Stimulated activated CD8-positive, alpha-beta memory T cell treated with anti-CD3 and anti-CD28 coated beads, Interleukin-7, amount 100 ng/mL, for 48 hours (primary cell): ENCODE data around the gene ERC1.
"Not testable (repeated sequence)": the region's sequence is repeated elsewhere in the genome, so short reads cannot be mapped to it uniquely, and the experiment has no call there.

ENCODE experiments used
- DNase-seq, 2 donors: peaks; one replicate each; pipeline ENCODE4 v3.0.0-alpha.2; 2020; ENCODE audit warnings: low read depth in 1 of 2; ENCODE audit errors: extremely low read depth in 1 of 2

The ERC1 gene

DNA sequence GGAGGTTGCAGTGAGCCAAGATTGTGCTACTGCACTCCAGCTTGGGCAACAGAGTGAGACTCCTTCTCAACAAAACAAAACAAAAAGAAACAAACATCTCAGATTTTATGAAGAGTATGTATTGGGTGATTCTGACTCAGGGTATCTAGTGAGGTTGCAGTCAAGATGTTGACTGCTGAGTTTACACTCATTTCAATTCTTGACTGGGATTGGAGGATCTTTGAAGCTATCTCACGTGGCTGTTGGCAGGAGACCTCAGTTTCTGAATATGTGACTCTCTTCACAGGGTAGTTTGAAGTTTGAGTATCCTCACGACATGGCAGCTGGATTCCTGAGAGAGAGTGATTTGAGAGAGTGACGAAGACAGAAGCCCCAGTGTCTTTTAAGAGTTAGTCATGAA is 29.4 kb downstream of the ERC1 start:
- DNase-seq: no peak

DNA sequence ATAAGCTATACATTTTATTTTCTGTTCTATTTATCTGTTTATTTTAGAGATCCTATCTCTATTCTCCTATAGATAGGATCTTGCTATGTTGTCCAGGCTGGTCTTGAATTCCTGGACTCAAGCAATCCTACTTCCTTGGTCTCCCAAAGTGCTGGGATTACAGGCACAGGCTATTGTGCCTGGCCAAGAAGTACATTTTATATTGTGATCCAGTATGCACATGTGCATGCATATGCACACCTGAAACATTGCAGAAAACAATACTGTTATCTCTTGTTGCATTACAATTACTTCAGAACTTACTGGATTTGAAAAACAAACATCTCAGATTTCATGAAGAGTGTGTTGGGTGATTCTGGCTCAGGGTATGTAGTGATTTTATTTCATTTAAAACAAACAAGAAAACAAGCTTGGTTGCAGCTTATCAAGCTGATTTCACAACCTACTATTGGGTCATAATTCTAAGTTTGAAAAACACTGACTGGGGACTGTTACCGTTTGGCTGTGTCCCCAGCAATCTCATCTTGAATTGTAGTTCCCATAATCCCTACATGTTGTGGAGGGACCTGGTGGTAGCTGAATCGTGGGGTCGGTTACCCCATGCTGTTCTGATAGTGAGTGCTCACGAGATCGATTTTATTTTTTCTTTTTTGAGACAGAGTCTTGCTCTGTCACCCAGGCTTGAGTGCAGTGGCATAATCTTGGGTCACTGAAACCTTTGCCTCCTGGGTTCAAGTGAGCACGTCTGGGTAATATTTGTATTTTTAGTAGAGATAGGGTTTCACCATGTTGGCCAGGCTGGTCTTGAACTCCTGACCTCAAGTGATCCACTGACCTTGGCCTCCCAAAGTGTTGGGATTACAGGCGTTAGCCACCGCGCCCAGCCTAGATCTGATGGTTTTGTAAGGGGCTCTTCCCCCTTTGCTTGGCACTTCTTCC is 31.3 kb downstream of the ERC1 start:
- DNase-seq: no peak

DNA sequence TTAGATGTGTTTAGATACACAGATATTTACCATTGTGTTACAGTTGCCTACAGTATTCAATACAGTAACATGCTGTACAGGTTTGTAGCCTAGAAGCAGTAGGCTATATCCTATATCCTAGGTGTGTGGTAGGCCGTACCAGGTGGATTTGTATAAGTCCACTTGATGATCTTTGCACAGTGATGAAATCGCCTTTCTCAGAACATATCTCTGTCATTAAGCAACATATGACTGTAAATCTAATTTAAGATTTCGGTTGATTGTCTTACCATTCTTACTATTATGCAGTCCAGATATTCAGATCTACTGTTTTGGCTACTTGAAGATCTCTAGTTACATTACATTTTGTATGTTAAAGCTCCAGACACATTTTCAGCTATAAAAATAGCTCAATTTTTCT is 39.8 kb downstream of the ERC1 start:
- DNase-seq: no peak

DNA sequence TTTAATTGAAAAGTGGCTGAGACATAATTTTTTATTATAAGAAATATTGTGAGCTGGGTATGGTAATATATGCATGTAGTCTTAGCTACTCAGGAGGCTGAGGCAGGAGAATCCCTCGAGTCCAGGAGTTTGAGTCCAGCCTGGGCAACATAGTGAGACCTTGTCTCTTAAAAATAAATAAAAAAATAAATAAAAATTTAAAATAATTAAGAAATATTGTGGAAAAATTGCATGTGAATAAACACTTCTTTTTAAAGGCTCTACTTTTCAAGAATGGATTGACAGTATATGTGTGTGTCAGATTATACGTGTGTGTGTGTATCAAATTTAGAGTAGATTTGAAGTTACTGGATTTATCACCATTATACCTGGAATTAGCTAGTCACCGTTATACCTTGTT is 43.2 kb downstream of the ERC1 start:
- no peak for DNase-seq

DNA sequence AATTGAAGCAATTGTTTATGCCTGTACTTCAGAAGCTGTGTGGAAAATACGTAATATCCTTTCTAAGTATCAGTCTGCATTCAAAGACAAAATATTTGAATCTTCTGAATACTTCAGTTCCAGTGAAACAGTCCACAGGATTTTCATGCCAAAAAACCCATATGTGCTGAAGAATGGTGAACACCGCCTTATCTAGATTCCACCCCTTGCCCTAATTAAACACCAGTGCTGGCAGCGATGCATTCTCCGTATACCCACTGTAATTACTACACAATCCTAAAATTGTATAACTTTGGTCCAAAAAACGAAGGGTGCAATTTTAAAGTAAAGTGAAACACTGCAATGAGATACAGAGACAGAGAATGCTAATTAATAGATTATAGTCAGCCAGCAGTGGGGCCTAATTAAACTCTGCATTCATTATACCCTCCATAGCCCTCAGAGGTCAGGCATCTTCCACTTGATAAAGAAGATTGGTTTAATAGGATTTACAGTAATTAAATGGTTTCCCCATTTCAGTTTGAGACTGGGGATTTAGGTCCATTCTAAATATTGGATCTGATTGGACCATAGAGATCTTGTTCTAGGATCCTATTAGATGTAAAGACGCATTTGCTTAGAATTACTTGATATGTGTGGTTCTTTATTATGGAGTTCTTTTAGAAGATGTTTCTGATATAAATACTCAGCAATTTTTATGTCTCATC is 43.9 kb downstream of the ERC1 start:
- DNase-seq: no peak

DNA sequence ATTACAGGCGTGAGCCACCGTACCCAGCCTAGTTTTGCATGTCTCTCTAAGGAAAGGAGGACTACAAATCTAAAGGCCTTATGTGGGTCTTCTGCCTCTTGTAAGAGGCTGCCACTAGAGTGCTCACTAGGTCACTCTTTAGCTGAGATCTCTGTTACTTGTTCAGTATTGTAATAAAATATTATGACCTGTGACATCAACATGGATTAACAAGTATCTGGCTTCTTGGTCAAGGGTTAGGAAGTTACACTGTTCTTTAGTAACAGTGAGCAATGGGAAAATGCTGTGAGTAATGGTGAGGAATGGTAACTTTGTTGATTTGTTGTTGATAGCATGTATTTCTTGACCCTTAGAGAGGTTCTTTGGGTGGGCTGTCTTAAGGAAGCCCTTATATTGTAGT is 50.5 kb downstream of the ERC1 start:
- no peak for DNase-seq

DNA sequence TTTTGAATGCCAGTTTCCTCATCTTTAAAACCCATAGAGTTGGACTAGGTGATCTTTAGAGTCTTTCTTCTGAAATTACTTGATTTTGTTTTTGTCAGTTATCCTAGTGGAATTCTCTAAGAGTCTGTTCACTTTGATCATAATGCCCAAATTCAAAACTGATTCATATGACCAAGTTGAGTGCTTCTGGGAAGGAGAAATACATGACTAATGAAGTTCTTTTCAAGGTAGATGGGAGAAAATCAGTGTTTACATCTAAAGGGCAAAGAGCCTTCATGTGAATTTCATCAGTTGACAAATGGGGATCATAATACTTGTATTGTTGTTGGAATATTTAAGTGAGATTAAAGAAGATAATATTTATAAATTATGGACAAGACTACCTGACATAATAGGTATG is 53.2 kb downstream of the ERC1 start:
- no peak for DNase-seq

DNA sequence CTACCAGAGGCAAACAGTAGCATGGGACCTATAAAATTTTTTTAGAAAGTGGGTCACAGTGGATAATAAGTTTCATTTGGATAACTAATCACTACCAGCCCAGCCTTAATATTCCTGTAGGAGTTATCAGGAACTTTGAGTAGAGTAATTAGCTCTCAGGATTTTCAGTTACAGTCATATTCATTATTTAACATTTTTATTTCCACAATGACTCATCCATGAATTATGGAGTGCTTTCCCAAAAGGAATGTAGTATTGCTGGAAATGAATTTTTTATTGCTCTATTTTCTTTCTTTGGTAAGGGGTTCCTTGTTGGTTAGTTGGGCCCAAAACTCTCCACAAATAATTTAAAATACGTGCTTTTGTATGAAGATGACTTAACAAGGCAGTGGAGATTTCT is 53.7 kb downstream of the ERC1 start:
- no peak for DNase-seq

DNA sequence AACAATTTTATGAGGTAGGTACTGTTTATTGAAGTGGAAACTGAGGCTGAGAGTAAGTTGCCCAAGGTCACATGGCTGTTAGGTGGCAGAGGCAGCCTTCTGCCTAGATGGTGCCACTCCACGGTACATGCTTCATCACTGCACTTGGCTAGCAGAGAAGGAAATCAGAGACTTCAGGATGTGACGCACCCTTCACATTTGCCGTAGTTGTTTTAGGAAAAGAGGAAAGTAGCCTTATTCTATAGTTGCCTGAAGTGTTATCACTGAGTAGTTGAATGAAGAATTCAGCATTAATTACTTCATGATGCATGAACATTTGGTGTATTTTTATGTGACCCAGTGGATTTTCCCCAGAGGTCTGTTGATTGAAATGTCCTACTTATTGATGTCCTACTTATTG is 55.7 kb downstream of the ERC1 start:
- DNase-seq: no peak

DNA sequence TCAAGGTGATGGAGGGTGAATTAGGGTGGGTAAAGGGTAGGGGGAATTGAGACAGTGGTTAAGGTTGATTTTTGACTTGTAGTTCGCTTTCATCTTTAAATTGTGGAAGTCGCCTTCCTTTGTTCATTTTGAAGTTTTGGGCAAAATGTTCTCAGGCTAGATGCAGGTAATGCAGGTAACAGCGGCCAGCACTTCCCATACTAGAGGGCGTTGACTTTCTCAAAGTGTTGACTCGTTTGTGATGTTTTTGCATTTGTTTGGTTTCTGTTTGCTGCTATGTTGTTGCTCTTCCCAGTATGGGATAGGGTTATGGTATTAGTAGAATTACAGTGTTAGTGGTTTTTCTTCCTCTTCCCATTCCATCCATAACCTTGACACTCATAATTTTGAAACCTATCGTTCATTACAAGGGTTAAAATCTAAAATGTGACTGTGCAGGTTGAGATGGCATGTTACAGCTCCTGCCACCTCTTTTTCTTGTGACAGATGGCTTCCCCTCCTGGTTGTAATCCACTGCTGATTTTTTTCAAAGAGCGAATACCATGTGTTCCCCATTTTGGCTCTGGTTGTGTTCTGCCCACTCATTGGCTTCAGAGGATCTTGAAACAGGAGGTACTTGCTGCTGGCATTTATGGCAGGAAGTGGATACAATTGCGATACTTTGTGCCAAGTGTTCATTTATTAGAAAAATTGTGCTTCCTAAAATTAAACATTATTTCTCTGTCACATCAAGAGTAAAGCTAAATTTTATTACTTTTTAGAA is 57.1 kb downstream of the ERC1 start:
- no peak for DNase-seq

DNA sequence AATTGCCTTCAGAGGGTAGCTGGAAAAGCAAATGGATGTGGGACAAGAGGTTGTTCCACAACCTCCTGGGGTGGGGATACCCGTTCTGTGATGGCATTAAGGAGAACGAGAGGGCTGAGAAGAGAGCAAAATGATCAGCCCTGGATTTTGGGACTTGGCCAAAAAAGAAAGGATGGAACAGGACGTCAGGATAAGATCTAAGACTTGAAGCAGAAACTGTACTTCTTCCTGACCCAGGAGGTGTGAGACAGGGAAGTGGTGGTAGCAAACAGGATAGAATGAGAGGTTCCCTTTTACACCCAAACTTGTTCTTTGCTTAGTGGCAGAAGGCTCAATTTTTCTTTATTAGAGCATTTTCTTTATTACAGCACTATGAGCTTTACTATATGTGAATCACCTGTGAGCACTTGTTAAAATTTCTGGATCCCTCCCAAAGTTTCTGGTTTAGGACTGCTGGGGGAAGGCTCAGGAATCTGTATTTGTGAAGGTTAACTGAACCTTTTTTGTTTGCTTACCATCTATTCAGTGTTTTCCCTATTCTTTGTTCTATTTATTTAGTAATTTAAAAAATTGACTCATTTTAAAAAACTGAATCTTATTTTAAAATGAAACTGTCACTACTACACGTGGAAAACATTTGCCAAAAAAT is 59.2 kb downstream of the ERC1 start:
- no peak for DNase-seq

DNA sequence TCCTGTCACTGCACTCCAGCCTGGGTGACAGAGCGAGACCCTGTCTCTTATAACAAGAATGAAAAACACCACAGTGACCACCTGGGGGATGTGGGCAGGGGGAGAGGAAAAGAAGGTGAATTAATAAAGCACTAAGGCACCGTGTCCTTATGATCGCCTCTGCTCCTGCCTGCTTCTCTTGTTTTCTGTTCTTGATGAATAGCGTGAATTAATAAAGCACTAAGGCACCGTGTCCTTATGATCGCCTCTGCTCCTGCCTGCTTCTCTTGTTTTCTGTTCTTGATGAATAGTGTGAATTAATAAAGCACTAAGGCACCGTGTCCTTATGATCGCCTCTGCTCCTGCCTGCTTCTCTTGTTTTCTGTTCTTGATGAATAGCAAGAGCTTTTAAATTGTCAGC is 60.6 kb downstream of the ERC1 start:
- DNase-seq: not testable (repeated sequence)

DNA sequence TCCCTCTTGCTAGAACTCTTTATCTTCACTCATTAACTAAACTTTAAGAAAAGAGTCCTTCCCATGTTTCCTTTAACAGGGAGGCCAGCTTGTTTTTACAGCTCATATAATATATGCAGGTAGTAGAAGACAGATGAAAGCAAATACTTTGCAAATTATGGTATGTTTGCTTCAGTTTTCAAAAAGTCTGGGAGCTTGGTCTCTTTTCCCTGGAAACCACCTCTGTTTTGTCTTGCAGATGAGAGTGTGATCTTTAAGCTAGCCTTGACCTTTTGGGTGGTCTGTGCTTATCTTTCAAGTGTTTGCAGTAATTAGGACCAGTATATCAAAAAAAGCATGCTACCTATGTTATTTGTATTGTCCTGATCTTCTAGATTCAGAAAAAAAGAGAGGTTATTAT is 62.7 kb downstream of the ERC1 start:
- no peak for DNase-seq

DNA sequence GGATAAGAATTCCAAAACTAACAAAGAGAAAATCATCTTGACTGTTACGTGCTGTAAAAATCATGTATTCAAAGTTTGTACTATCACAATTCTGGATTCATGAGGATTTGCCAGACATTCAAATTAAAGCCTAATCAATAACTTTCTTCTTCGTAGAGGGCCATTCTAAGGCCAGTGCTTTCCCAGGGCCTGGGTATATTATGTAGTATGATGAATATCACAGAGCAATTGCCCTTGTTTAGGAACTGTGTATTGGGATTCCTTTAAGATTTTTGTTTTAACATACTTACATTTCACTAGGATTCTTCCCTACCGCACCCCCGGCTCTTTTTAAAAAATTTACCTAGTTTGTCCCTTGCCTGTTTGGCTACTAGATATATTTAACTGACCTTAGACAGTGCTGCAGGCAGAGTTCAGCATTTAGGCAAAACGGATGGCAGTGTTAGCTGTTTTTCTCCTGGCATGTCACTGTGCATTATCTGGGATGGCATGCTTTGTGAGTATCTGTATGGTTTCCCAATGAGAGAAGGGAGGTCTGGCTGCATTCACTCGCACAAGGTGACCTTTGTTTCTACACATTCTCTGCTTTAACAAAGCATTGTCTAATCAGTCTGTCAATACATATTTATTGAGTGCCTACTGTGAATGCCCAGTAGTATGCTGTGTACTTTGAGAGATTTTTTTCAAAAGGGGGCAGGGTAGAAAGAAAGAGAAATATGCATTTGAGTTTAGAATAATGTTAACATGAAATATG is 63.3 kb downstream of the ERC1 start:
- no peak for DNase-seq

DNA sequence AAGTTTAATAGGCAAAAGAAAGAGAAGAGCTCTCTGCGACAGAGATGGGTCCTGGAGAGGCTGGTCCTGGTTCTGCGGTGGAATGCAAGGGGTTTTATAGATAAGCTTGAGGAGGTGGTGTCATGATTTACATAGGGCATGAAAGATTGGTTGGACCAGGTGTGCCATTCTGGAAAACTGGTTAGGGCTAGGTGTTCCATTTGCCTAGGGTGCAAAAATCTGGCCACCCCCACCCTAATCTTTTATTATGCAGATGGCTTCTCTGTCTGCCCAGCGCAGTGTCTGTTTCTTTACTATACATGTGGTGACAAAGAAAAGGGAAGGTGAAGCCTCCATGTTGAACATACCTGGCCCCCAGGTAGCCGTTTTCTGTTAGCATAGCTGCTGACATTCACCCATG is 65.4 kb downstream of the ERC1 start:
- no peak for DNase-seq

DNA sequence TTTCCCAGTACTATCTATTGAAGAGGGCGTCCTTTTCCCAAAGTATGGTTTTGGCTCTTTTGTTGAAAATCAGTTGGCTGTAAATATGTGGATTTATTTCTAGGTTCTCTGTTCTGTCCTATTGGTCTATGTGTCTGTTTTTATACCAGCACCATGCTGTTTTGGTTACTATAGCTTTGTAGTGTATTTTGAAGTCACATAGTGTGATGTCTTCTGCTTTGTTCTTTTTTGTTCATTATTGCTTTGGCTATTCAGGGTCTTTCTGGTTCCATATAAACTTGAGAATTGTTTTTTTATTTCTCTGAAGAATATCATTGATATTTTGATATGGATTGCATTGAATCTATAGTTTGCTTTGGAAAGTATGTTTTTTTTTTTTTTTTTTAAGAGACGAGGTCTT is 67.4 kb downstream of the ERC1 start:
- DNase-seq: no peak

DNA sequence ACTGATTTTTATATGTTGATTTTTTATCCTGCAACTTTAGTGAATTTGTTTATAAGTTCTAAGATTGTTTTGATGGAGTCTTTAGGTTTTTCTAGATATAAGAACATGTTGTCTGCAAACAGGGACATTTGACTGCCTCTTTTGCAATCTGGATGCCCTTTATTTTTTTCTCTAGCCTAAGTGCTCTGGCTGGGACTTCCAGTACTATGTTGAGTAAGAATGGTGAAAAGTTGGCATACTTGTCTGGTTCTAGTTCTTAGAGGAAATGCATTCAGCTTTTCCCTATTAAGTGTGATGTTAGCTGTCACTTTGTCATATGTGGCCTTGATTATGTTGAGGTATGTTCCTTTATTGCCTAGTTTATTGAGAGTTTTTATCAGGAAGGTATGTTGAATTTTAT is 68.1 kb downstream of the ERC1 start:
- DNase-seq: no peak

DNA sequence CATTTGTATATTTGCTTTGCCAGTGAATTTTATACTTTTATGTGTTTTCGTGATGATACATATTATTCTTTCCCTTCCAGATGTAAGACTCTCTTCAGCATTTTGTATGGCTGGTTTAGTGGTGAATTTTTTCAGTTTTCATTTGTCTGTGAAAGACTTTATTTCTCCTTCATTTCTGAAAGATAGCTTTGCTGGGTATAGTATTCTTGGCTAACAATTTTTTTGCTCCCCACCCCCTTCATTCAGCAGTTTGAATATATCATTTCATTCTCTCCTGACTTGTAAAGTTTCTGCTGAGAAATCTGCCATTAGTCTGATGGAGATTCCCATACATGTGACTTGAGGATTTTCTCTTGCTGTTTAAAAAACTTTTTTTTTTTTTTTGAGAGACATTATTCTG is 72.8 kb downstream of the ERC1 start:
- DNase-seq: no peak

DNA sequence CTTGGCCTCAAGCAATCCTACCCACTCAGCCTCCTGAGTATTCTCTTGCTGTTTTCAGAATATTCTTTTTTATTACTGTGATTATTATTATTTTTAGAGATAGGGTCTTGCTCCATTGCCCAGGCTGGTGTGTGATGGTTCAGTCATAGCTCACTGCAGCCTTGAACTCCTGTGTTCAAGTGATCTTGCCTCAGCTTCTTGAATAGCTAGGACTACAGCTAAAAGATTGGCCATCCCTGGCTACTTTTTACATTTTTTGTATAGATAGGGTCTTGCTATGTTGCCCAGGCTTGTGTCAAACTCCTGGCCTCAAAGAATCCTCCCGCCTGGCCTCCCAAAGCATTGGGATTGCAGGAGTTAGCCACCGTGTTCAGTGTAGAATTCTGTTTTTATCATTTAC is 73.3 kb downstream of the ERC1 start:
- no peak for DNase-seq

DNA sequence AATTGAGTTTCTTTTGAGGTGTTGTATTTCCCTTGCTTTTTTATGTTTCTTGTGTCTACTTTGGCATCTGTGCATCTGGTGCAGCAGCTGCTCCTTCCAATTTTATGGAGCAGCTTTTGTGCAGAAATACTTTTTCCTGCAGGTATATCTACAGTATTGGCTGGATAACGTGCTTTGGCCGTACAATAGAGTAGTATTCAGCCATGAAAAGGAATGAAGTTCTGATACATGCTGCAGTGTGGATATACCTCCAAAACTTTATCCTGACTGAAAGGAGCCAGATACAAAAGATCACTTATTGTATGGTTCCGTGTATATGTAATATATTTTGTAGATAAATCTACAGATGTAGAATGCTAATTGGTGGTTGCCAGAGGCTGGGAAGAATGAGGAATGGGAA is 74.6 kb downstream of the ERC1 start:
- DNase-seq: no peak
